NCI-H1930 (cell line): ENCODE data around the gene DUSP6.

ENCODE experiments used
- DNase-seq, 2 experiments: peaks; one replicate each; lab custom pipeline; 2025; lab: John Stamatoyannopoulos, UW

The DUSP6 gene

DNA sequence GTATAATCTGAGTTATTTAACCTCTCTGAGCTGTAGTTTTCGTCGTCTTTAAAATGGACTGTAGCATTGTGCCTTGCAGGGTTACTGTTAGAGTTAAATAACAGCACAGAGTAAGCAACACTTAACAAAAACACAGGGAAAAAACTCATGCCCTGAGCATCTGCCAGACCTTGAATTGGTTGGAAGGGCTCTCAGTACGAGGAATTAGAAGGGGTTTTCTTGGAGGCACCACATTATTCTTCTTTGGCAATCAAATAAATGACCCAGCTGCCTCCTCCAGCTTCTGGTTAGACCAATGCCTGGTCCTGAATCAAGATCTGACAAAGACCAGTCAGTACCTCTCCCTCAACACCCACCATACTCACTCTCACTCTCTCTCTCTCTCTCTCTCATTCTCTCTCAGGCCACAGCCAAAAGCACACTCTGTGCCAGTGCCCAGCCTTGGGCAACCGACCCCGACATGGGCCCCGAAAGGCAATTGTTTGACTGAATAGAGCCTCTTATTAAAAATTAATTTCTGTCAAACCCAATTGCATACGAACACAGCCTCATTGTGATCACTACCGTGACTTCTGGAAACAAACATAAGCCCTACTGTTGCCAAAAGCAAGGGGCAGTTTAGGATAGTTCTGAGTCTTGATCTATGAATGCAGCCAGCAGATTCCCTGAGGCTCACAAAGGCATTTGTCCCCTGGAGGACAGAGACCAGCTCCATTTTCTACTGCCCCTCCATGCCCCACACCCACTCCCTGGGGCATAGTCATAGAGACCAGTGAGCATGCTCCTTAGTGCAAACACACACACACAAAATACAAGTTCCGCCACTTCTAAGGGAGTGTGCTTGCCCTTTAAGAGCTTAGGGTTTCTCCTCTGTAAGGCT, 23.9 kb downstream of the DUSP6 start:
- DNase-seq: no peak

DNA sequence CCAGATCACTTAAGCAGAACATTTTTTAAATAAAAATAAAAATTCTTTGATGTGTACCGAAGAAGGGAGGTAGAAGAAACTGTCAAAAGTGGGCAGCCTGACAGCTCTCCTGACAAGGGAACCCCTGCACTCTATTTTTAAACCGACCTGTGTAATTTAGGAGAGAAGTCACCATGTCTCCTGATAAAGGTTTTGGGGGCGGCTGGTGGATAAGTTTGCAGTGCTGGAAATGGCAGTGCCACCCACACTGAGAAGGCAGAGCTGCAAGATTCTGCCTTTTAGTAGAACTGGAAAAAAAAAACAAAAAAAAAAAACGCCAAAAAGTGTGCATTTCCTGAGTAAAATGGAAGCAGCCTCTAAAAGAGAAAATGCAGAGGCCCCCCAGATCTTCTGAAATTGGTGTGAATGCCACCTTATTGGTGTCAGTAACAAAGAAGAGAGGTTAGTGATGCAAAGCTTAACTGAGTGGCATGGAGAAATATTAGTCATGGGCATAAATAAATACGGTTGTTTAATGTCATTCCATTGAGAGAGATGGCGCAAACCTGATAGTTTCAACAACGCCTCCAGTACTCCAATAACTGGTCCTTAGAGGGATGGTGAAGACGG, 24.7 kb downstream of the DUSP6 start:
- DNase-seq: no peak

DNA sequence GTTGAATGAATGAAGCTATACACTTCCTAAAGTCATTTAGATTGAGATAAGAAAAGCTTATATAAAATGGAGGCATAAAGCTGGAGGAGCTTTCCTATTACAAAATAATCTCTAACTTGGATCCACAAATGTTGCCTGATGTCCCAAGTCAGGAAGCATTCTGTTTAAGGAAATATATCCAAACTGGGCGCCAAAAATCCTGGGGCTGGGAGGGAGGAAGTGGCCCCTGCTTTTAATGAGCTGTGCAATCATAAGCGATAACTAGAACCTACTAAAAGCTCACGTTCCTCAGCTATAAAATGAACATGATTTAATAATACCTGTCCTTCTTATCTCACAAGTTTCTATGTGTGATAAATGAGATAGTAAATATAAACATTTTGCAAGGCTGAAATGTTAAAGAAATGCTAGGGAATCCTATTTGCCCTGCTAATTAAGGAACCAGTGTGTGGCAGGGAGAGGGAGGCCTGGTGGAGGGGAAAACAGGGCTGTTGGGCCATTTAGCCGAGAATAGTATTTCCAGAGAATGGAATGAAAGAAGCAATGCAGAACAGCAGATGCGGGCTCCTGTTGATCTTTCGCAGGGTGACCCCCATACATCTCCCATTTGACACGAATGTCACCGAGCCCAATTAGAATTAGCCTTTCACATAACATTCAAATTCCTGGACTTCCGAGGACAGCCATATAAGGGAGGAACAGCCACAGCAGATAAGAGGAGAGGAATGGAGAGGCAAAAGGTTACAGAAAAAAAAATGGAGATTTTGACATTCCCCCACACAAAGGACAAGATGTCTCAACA, 25.9 kb downstream of the DUSP6 start:
- DNase-seq: no peak

DNA sequence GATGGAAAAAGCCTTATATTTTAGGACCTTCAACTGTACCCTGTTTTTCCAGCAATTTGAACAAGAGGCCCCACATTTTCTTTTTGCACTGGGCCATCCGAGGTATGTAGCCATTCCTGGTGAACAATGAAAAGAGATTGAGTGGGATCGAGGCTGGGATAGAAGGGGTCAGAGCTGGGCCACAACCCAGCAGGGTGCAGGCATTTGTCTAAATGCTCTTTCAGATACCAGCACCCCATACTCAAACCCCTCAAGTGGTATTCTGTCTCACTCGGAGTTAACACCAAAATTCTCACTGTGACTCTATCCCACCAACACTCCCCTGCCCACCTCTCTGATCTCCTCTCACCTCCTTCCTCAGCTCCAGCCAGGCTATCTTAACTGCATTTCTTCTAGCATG, 26.8 kb downstream of the DUSP6 start:
- no peak for DNase-seq

DNA sequence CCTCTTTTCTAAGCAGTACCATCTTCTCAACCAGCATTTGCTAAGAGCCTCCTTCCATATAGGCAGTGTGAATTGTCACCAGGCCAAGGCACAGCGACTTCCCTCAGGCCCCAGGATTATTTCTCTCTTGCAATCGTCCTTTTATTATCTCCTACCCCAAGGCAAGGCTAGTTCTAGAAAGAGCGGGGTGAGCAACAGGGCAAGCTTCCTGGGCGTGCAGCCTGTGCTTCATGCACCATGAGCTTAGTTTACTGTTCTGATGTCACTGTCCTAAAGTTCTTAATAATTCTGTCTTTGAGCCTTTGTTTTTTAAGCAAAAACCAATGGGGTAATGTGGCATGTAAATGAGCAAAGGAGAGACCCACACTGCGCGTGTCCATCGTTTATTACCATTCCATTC, 27.9 kb downstream of the DUSP6 start:
- DNase-seq: no peak

DNA sequence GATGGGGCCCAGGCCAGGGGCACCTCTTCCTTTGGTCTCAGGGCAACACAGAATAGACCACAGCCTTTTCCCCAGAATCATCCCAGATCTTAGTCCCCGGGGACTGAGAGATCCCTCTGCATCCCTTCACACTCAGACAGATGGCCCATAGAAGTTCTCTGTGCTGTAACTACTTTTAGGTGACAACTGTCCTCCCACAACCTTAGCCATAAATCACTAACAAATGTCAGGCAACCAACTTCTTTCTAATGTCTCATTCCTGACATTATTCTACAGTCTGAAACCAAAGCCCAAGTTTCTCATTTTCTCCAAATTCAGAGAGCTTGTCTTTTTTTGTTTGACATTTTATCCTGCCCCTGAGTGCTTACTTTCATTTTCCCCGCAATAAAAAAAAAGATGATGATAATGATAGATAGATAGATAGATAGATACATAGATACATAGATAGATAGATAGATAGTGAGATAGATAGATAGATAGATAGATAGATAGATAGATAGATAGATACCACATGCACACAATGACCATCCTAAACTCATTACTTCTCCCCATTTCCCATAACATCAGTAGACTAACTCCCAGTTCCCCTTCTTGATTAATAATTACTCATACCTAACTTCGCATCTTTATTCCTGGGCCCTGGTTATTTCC, 28.6 kb downstream of the DUSP6 start:
- no peak for DNase-seq

DNA sequence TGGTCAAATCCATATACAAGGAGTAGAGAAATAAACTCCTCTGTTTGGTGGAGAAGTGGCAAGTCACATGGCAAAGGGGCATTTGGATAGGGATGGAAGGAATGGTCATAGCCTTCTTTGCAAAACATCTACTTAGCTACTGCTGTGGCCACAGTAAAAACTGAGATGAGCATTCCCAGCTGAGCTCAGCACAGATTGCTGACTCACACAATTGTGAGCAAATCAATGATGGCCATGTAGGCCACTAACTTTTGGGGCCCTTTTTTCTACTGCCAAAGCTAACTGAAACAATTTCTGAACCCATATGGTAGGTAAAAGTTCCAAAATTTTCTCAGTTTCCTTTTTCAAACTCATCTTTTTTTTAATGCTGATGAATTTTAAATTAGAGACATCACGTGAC, 31.6 kb downstream of the DUSP6 start:
- DNase-seq: no peak

DNA sequence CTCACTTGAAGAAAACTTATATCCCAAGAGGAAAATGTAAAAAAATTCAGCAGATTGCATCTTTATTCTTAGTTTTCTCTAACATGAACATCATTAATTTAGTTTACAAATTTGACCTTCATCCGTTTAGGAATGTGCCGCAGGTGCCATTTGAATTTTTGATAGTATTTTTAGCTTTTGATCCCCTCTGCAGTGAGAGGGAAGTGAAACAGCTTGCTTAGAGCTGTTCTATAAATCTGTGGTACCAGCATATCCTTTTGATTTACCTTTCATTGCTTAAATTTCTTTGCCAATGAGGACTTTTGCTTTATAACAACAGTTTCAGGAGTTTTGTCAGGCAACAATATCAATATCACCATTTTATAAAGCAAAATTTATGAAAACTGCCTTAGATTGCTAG, 32.7 kb downstream of the DUSP6 start:
- DNase-seq: no peak

DNA sequence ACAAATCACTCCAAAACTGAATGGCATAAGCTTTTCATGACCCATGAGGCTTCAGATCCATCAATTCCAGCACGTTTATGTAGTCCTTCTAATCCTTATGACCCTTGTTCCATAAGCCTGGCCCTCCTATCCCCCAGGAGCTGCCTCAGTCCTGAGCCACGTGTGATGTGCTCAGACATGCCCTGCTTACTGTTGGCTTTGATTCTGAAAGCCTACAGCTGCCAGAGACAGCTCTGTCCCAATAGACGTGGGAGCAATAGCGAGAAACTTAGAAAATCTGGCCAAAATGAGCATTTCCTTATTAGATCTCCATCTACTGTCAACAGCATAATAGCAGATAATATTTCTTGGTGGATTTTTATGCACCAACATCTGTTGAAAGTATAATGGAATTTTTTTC, 33.2 kb downstream of the DUSP6 start:
- no peak for DNase-seq

DNA sequence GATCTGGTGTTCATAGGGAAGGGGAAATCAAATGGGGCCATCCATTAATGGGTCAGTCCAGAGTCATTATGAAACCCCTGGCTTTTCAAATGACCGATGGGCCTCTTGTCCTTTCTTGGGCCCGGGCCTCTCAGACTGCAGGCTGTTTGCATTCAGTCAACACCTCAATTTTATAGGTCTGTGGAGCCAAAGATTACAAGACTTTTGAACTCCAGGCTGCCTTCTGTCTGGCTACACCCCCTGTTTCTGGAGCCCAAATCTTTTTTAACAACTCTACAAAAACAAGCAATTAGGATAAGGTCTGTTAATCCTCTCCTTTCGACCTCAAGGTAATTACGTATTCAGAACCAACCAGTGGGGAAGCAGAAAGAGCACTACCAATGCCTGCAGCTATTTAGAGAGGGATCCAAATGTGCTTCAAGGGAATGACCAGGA, 35.6 kb downstream of the DUSP6 start:
- DNase-seq: no peak

DNA sequence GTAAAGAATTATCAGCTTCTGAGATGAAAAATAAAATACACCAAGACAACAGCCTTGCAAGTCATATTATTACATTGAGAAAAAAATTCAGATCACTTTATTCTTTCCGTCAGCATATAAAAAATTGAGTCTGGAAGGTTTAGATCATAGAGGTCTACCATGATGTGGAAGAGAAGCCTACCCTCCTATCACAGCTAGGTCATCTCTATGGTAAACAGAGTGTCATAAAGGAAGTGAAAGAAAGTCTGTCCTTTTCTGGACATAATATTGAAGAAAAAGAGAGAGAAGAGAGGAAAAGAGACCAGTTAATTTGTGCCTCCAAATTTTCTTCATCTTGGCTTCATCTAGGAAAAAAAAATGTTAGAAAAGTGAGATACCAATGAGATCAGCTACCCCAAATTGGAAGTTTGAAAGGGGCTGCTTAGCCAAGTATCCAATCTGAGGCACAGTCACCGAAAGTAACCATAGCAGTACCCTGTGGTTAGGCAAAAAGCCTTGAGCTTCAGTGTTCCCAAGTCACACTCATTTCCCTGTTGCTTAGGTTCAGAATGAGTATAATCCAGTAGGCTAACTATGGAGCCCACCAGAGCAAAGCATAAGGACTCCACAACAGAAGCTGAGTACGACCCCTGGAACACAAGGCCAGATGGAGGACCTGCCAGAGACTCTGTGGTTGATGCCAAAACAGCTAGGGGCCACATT, 38.1 kb downstream of the DUSP6 start:
- DNase-seq: no peak

DNA sequence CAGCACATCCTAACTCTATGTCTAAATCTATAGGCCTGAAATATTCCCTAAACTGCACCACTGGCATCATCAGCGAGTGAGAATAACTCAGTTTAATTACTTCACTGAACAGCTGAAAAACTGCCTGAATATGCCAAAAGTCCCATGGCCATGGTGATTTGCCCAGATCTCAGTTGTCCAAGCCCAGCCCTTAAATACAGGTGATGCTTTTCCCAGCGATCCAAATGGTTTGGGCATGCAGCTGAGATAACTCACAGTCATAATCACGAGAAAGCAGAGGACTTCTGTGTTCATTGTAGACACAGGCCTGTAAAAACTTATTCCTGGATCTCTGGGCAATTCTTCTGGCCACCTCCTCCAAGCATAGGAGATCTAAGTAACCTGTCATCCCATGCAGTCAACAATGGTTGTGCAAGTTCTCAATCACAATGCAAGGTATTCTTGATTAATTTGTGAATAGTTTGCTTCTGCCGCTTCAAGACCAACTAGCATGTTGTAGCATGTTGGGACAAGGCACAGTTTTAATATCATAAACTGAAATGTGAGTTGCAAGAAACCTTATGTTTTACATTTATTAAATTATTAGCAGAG, 40.5 kb downstream of the DUSP6 start:
- DNase-seq: no peak

DNA sequence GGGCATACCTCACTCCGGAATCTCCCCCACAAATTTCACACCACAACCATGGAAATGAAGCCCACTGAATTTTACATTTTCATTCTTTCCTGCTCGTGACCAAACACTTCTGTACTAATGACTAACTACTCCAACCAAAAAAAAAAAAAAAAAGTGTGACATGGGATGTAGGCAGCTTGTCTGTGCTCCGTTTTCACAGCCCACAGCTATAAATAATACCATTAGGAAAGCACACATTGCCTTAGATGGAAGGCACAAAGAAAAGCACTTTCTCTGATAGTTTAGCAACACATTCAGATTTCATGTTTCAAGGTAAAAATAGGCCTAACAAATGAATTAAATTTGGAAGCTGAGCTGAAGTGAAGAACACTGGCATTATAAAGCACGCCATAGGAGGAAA, 42.5 kb downstream of the DUSP6 start:
- DNase-seq: no peak

DNA sequence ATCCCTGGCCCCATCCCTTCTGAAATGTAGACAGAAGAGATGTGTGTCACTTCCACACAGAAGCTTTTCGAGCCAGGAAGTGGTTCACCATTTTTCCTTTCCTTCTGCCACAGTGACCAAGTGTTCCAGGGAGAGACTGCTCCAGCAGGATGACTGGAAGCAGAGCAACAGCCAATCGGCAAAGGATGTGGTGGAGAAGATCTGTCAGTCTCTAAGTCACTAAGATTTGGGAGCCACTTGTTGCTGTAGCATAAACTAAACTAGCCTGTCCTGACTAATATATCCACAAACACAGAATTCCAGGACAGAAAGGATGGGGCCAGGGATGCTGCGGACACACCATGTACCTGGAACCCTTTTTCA, 42.9 kb downstream of the DUSP6 start:
- DNase-seq: no peak

DNA sequence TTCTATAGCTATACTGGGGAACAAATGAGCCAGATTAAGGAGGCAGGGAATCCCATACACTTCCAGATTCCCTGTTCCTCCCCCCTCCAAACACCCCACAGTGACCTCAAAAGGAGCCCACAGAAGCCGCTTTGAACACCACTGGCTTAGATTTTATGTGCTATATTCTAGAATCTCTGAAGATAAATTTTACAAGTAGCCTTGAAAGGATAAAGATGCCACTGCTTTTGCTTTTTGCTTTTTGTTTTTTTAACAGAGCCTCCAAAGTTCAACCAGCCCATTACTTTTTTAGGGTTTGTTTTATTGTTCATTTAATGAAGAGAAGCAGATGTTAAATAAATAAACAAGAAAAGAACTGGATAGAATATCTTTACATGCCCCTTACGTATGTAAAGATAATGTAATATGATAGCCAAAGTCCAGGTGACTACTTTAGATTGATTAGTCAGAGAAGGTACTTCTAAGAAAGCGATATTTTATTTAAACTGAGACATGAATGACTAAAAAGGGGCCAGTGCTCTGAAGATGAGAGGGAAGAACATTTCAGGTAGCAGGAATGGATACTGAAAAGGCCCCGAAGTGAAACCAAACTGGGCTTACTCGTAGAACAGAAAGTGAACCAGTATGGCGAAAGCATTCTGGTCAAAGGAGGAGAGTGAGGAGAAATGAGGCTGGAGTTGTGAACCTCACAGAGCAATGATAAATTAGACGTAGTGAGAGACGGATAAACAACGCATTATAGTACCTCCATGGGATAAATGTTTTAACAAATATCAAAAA, 44.6 kb downstream of the DUSP6 start:
- DNase-seq: no peak

DNA sequence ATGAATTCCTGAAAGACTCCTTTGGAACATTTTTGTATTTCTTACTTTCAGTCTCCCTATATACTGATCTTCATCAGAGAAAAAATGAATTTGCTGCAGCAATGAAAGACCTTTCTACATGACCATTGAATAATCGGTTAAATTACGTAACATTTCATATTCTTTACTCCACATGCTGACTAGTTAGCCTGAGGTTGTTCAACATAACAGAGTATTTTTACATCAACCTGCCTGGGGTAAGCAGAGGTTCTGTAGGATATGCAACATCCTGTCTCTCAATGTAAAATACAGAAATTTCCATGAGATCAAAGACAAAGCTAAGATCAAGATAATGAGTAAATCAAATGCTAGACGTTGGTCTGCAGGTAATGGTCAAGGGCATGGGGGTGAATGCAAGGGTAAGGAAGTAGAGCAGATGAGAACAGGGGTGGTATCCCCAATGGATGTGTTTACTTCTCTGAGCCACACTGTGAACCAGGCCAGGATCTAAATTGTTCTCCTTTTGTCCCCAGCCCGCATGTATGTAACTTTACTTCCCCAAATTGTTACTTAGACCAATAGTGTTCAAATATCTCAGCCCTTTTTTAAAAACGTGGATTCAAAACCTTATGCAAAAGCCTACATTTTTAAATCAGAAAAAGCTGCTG, 45.4 kb downstream of the DUSP6 start:
- no peak for DNase-seq

DNA sequence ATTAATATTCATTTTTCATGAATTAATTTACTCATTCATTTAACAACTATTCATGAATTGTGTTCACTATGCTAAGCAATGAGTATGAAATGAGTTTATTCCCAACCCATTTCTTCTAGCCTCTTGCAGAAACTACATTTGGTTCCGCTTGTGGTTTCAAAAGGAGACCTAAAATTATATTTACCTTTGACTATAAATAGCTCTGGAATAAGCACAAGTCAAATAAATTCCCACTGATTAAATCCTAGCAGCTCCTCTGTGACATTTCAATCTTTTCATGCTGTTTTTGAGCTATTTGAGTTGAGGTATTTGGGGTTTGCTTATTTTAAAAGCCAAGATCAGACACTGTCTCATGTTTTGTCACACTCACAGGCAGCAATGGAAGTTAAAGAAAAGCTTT, 46.9 kb downstream of the DUSP6 start:
- no peak for DNase-seq

DNA sequence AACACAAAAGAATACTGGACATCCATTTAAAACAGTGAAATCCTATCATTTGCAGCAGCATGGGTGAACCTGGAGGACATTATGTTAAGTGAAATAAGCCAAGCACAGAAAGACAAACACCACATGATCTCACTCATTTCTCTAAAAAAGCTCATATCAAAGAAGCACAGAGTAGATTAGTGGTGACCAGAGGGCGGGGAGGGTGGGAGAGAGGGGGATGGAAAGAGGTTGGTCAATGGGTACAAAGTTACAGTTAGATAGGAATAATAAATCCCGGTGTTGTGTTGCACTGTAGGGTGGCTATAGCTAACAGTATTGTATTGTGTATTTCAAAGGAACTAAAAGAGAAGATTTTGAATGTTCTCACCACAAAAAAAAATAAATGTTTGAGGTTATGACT, 52.4 kb downstream of the DUSP6 start:
- peak in 1 of 2 experiments; percentile 13 for DNase-seq

DNA sequence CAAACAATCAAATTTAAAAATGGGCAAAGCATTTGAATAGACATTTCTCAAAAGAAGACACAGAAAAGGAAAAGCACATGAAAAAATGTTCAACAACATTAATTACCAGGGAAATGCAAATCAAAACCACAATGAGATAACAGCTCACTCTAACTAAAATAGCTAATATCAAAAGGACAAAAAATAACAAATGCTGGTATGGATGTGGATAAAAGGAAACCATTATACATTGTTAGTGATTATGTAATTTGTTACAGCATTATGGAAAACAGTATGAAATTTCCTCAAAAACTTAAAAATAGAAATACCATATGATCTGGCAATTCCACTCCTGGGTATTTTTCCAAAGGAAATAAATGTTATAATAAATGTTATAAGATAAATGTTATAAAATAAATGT, 52.9 kb downstream of the DUSP6 start:
- no peak for DNase-seq
